Activated CD4-positive, alpha-beta T cell treated with anti-CD3 and anti-CD28 coated beads, Interleukin-2, amount 50 U/mL, for 1 hour (primary cell): Measurements from ENCODE around the gene A1CF.
"Not testable (repeated sequence)": the region's sequence is repeated elsewhere in the genome, so short reads cannot be mapped to it uniquely, and the experiment has no call there.

Experiments
- DNase-seq: peaks from one replicate; pipeline ENCODE4 v3.0.0-alpha.2; 2020

The A1CF gene, protein sequence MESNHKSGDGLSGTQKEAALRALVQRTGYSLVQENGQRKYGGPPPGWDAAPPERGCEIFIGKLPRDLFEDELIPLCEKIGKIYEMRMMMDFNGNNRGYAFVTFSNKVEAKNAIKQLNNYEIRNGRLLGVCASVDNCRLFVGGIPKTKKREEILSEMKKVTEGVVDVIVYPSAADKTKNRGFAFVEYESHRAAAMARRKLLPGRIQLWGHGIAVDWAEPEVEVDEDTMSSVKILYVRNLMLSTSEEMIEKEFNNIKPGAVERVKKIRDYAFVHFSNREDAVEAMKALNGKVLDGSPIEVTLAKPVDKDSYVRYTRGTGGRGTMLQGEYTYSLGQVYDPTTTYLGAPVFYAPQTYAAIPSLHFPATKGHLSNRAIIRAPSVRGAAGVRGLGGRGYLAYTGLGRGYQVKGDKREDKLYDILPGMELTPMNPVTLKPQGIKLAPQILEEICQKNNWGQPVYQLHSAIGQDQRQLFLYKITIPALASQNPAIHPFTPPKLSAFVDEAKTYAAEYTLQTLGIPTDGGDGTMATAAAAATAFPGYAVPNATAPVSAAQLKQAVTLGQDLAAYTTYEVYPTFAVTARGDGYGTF

GRCh38 chr10:50885097-50885859 is at the start of gene A1CF:
Gene A1CF (minus strand): TSS chr10:50885627. CDS start chr10:50859940, 25,687 bp downstream.
- no peak for DNase-seq

DNA sequence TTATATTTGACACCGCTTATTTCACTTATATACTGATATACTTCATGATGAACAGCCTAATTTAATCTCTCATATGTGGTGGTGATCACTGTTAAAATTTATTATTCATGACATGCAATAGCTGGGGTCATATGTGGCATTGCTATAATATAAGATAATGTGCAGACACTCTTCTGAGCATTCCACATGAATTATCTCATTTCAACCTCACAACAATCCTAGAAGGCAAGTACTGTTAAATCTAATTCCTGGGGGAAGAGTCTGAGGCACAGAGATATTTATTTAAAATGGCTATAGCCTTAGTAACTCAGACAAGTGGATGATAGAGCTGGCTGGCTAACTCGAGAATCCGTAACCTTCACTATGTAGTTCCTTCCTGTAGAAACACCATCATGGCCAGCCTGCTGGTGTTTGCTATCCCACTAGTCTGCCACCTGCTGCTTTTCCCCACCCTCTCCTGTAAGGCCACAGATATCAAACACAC is 46.6 kb upstream of the A1CF start:
- DNase-seq = no peak

DNA sequence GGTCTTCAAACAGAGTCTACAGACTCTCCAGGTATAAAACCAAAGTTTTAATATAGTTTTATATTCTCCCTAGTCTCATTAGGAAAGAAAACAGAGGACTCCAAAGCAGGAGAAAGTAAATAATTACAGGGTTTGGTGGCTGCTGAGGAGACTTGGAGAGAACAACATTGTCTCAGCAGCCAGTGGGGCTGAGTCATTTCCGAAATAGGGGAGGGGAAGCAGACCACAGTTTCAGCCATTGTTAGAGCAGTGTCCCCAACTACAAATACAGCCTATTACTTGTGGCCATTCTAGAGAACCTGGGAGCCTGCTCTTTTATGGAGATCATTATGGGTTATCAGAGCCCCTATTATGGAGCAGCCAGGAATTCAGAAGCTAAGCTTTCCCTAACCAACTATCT is 44.2 kb upstream of the A1CF start:
- no peak for DNase-seq

- DNase-seq = no peak
Observed at GRCh38 chr10:50928190-50928552, 42.7 kb upstream of the A1CF start.

DNA sequence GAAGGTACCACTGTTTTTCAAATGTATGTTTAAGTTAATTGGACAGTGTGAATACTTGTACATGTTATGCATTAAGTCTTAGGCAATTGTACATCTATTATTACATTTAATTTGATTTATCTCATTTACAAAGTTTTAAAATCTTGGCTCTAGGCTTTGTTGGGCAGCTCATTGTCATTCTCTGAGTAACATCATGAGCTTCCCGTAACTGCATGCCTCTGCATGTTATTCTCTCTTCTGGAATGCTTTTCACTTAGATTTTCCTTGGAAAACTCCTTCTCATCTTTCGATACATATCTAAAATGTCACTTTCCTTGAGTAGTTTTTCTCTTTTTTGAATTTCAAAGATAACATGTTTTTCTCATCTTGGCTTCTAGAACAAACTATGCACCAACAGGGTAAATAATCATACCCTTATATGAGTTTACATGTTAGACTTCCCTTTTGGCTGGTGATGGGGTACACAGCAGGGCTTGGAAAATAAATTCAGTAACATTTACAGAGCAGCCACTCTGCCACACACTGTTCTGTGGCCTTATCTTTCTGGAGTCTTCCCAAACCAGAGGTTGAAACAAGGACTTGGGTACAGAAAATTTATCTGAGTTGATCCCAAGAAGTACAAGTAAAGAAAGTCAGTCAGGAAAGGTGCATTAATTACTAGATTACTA is 42.2 kb upstream of the A1CF start:
- no peak for DNase-seq

- not testable (repeated sequence) for DNase-seq
Observed at GRCh38 chr10:50923471-50923870, 38.0 kb upstream of the A1CF start.

- no peak for DNase-seq
Observed at GRCh38 chr10:50919010-50919409, 33.6 kb upstream of the A1CF start.

DNA sequence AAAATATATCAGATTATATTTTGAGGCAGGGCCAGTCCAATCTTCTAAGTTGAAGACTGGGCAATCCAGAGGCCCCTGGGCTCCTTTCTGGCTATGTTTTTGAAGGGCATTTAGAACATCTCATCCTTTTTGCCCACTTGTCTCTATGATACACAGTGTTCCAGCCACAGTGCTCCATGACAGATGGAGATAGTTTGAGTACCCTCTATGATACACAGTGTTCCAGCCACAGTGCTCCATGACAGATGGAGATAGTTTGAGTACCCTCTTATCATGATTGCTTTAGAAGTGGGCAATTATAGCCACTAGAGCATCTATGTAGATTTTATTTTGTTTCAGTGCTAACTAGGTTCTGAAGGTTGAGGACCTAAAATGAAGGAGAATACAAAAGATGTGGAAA is 33.1 kb upstream of the A1CF start:
- DNase-seq = no peak

DNA sequence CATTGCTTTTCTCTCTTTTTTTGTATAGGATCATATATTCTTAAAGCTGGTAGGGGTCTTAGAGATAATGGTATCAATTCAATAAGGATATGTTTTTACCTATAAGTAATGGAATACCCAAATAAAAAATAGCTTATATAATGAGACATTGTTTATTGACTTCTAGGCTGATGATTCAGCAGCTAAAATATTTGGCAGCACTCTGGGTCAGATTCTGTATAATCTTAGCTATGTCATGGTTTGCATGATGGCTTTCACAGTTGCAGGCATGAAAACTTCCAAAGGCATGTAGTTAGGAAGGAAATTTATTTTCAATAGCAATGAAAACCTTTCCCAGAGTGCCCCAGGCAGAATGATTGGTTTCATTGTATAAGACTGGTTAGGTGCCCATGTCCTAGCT is 32.1 kb upstream of the A1CF start:
- DNase-seq = no peak

DNA sequence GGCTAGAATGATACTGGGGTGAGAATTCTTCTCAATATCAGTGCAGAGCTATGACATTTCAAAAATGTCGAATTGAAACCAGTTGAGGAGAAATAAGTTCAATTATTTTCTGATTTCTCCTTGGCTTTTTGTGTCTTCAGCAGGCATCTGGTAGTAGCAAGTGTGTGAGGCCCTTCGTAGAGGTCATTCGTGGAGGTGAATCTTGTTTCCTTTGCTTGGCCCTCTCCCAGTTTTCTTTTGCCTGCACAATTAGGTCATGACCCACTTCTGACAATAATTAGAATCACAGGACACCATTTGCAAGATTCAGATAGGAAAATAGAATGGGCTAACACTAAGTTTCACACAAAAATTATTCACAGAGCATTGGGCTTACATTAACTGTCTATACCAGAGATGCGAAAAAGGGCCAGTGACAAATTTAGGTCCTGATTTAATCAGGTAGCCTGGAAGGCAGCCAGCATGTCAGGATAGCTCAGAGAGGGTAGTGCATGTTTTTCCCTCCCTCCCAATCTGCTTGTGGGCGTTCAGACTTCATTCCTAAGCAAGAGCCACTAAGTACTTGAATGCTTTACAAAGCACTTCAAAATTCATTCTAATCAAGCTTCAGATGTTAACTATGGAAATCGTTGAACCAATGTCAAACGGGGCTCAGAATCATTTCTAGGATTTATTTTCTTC is 24.0 kb upstream of the A1CF start:
- no peak for DNase-seq

- DNase-seq = no peak
Observed at GRCh38 chr10:50908366-50908765, 22.9 kb upstream of the A1CF start.

- DNase-seq = not testable (repeated sequence)
Observed at GRCh38 chr10:50905797-50906196, 20.4 kb upstream of the A1CF start.

DNA sequence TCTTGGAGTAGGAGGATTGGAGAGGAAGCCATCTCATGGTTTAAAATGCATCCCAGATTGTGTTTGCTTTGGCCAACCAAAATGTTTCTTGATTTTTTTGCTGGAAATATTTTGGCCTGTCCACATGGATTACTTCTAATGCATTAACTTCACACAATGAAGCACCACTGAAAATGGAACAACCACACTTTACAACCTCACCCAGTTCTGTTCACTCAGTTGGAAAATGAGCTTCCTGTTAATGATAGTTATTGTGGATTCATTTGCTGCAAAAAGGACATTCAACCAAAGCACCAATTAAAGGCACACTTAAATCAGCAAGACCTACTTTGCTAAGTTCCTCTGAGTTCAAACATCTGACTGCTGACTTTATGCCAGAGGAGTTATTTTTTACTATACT is 11.3 kb upstream of the A1CF start:
- no peak for DNase-seq

- DNase-seq = no peak
Observed at GRCh38 chr10:50894312-50894711, 8.9 kb upstream of the A1CF start.

- DNase-seq = no peak
Observed at GRCh38 chr10:50892467-50892866, 7.0 kb upstream of the A1CF start.

DNA sequence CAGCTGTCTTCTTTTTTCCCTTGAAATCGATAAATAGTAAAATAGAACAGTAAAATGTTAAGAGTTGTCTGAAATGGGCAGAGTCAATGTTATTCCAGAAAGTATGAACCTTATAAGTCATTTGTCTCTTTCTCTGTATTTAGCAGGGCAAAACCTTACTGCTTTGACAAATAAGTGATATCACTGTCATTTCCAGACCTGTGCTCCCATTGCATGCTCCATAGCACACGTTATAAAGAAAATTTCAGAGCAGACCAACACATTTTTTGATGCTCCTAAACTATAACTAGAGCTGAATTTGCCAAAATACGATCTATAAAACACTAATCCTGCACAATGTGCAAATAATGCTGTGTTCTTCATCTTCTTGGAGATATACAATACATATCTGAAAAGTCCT is 1.1 kb downstream of the A1CF start:
- DNase-seq = no peak

DNA sequence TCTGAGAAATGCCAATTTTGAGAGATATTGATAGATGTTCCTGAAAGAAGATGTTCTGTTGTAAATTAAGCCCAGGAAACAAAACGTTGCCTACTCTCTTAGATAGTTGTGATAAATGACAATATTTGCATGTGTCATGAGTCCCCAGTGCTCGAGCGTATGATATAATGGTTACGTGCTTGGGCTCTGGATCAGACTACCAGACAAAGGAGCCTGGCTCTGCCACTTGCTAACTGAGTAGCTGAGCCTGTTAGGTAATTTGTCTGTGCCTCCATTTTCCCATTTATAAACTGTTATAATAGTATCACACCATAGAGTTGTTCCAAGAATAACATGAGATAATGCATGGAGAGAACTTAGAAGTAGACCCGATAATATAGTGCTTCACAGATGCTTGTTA is 1.8 kb downstream of the A1CF start:
- no peak for DNase-seq

DNA sequence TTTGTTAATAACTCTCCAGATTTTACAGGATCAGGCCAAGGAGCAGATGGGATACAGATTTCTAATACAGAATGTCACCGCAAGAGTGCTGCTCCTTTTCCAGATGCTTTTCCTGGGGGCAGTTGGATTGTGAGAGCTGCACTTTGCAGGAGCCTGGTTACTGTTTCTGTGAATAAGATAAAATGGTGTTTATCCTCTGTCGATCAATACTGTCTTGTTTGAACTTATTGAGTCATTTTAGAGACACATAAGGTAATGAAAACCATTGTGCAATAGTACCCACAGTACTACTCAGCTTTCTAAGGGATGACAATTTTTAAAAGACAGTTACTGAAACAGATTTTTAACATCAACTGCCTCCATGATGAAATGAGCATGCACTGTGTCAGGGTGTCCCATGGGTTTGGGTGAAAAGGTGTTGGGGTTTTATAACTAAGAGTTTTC is 2.9 kb downstream of the A1CF start:
- DNase-seq = no peak

- DNase-seq = not testable (repeated sequence)
Observed at GRCh38 chr10:50881046-50881445, 4.4 kb downstream of the A1CF start.

- no peak for DNase-seq
Observed at GRCh38 chr10:50876429-50876828, 9.0 kb downstream of the A1CF start.

DNA sequence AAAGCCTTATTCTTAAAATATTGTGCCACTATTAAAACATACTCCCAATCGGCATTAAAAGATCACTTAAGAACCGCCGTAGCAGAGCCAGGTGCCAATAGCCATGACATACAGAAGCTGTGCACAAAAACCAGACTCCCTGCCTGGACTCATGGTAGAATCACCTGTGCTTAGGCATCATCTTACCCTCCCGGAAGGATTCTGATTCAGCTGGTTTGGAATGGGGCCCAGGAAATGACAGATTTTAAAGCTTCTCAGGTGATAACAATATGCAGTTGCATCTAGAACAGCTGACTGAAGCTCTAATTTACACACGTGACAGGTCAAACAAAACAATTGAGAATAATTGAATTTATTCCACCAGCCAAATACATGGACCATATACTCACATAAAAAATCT is 10.7 kb downstream of the A1CF start:
- no peak for DNase-seq

DNA sequence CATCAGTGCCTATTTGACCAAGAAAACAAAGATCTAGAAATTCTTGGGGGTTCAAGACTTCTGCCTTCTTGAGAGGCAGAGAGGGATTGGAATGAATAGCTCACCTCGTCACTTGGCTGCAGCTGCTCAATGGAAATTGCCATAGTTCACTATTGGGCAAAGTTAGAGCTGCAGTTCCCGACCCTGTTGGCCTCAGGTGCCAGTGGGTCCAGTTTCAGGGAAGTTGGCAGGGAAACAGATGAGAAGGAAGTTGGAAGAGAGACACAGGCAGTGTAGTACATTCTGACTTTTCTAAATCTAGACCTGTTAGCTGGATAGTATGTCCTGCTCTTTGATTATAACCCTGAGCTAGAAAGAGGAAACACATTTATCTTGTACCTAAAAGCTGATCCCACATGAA is 19.1 kb downstream of the A1CF start:
- DNase-seq = no peak

- DNase-seq = no peak
Observed at GRCh38 chr10:50862719-50863118, 22.7 kb downstream of the A1CF start.
